Fibroblast of mammary gland (primary cell): ENCODE data around the gene CAMKMT.
"Not testable (repeated sequence)": the region's sequence is repeated elsewhere in the genome, so short reads cannot be mapped to it uniquely, and the experiment has no call there.

Source experiments
- DNase-seq: peaks from one replicate; pipeline ENCODE4 v3.0.0-alpha.2; 2010; ENCODE audit warnings: low read depth
- H3K4me3 ChIP-seq: 2 replicates; pipeline ENCODE4 v1.5.1; 2011; ENCODE audit warnings: low read depth, mild to moderate bottlenecking, low read length, moderate library complexity; ENCODE audit not compliant: control insufficient read depth
- CTCF ChIP-seq: conservative IDR thresholded peaks from 2 replicates; pipeline ENCODE4 v1.5.1; 2011; ENCODE audit warnings: low read depth, low read length, inconsistent platforms; ENCODE audit not compliant: control insufficient read depth, insufficient read depth

The CAMKMT gene

DNA sequence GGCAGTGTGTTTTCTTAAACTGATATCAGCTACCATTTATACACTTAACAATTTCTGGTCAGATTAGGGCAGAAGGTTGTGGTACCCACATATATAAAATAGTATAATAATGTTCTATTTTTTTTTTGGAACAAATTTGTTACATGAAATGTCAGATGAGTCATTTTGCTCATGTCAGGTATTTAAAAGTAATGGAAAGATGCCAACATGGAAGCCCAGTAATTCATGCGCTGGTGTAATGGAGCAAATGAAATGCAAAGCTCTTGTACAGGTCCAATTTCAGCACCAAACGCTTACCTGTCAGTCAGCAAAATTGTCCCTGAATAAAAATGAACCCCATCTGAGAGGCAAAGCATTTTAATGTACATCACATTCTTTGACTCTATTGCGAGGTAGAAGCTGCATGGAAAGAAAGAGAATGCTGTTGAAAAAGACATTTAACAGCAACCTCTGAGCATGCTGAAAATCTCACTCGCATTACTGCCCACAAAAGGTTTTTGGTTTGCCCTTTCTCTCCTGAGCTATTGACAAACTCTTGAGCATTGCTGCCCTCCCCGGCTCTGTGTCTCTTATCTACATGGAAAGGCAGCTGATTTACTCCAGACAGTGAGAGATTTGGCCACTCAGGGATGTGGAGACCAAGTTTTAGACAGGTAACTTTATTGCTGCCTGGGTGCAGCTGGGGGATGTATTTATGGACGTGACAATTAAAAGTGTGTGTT lies 217.5 kb downstream of the CAMKMT start:
- TF ChIP-seq CTCF = no peak
- H3K4me3 ChIP-seq = no peak overlapping the region
- peak; percentile 28 for DNase-seq

DNA sequence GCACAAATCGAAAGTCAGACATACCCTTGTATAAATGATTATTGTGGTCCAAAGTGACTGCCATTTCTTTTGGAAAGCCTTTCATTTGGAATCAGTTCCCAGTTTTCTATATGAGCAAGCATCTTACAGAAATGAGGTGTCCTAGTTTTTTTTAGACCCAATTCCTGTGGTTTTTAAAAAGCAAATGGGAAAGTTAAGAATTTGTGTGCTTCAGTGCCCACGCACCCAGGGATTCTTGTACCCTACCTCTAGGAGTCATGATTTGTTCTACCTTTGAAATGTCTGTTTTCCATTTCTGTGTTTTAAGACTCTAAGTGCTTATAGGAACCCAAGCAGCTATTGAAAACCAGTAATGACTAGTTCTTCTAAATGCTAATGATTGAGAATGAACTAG lies 218.1 kb downstream of the CAMKMT start:
- no peak for DNase-seq
- no peak overlapping the region for H3K4me3 ChIP-seq
- TF ChIP-seq CTCF = no peak

DNA sequence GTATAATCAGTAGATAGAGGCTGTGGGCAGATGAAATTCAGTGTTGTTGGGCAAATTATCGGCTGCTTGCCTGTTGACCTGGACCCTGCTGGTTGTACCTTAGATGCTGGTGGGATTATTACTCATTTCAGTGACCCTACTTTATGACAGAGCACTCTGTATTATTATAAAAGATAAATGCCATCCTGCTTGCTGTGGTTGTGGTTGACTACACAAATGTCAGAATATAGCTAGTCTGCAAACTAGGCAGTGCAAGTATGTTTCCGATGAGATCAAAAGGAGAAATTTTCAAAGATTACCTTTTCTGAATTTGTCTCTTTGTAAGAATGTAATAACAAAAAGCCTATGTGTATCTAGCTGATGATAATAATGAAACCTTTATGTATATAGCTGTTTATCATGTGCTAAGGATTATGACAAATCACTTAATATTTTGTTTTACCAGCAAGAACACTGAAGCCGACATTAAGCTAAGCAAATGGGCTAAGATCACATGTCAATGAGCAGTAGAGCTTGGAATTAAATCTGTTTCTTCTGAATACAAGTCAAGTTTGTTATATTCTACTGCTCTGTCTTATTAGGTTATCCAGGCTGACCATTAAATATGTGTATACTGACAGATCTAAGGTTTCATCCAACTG lies 219.2 kb downstream of the CAMKMT start:
- H3K4me3 ChIP-seq = no peak overlapping the region
- no peak for TF ChIP-seq CTCF
- DNase-seq = no peak

DNA sequence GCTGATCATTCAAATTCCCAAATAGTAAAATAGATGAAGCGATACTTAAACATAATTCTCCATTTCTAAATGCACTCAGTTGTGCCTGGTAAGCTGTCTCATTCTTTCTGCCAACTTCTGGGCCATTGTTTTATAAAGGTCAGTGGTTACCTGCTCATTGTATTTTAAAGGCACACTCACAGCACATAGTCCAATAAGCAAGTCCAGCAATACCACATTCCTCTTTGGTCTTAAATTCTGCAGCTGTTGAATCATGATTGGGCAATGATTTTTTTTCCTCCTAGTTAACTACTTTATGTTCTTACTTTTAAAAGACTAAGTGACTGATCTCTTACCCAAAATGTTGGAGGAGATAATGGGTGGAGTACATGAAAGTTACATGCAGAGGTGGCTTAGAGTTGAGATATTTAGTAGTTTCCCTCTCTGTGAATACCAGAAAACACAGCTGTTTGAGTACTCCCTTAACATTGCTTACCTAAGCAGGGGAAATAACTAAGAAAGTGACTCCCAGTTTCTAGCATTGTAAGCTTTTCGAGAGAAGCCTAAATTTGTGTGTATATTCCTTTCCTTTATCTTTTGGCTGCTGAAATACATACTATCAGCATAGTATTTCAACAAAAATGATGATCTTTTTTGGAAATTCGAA lies 220.7 kb downstream of the CAMKMT start:
- no peak for TF ChIP-seq CTCF
- DNase-seq = peak; percentile 58
- no peak overlapping the region for H3K4me3 ChIP-seq

- not testable (repeated sequence) for DNase-seq, H3K4me3 ChIP-seq
Observed at GRCh38 chr2:44595615-44596014, 233.9 kb downstream of the CAMKMT start.

GRCh38 chr2:44596537-44597320 lies 235.0 kb downstream of the CAMKMT start:
- TF ChIP-seq CTCF = no peak
- peak; percentile 65 for DNase-seq
- no peak overlapping the region for H3K4me3 ChIP-seq
